ENCODE data around the gene CDK5. TPM values are rescaled to one million over a fixed set of nuclear protein-coding genes. Genes with fewer than 3 reads are reported as not detected.

The CDK5 gene
- total and polyA plus RNA-seq, 2 of the 13 experiments (the other 11 are each of a cell fraction or from before 2014, with no cell fraction given), result 16.4 to 21.3 TPM

GRCh38 chr7:151005566-151005965 lies 52.1 kb downstream of the CDK5 start (continued):
- no peak for TF ChIP-seq TFE3 (CRISPR knock-in tag; IDR thresholded peaks at IDR 0.05)
- no peak for TF ChIP-seq RFXAP (CRISPR knock-in tag; IDR thresholded peaks at IDR 0.05; ENCODE audit: borderline replicate concordance)
- TF ChIP-seq, protein P1, sequence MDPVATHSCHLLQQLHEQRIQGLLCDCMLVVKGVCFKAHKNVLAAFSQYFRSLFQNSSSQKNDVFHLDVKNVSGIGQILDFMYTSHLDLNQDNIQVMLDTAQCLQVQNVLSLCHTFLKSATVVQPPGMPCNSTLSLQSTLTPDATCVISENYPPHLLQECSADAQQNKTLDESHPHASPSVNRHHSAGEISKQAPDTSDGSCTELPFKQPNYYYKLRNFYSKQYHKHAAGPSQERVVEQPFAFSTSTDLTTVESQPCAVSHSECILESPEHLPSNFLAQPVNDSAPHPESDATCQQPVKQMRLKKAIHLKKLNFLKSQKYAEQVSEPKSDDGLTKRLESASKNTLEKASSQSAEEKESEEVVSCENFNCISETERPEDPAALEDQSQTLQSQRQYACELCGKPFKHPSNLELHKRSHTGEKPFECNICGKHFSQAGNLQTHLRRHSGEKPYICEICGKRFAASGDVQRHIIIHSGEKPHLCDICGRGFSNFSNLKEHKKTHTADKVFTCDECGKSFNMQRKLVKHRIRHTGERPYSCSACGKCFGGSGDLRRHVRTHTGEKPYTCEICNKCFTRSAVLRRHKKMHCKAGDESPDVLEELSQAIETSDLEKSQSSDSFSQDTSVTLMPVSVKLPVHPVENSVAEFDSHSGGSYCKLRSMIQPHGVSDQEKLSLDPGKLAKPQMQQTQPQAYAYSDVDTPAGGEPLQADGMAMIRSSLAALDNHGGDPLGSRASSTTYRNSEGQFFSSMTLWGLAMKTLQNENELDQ (CRISPR knock-in tag; IDR thresholded peaks at IDR 0.05; ENCODE audit: borderline replicate concordance), result no peak
- no peak for TF ChIP-seq ZNF253 (CRISPR knock-in tag; IDR thresholded peaks at IDR 0.05; ENCODE audit: borderline replicate concordance)
- no peak for TF ChIP-seq STAT5B (CRISPR knock-in tag; IDR thresholded peaks at IDR 0.05)
- no peak for TF ChIP-seq SALL2 (CRISPR knock-in tag; IDR thresholded peaks at IDR 0.05)
- TF ChIP-seq CC2D1A (CRISPR knock-in tag; IDR thresholded peaks at IDR 0.05), result no peak
- TF ChIP-seq NFKB2 (CRISPR knock-in tag; IDR thresholded peaks at IDR 0.05; ENCODE audit: borderline replicate concordance), result no peak
- TF ChIP-seq ZNF512 (CRISPR knock-in tag; IDR thresholded peaks at IDR 0.05), result no peak
- no peak for TF ChIP-seq NFAT5 (CRISPR knock-in tag; IDR thresholded peaks at IDR 0.05)
- no peak for TF ChIP-seq FOXJ3 (CRISPR knock-in tag; IDR thresholded peaks at IDR 0.05; ENCODE audit: borderline replicate concordance)
- TF ChIP-seq TSC22D2 (CRISPR knock-in tag; IDR thresholded peaks at IDR 0.05; ENCODE audit: borderline replicate concordance), result no peak
- no peak for TF ChIP-seq BCL6 (CRISPR knock-in tag; IDR thresholded peaks at IDR 0.05)
- TF ChIP-seq RFX1 (IDR thresholded peaks at IDR 0.05), result no peak
- TF ChIP-seq FOXP1 (IDR thresholded peaks at IDR 0.05), result no peak
- TF ChIP-seq FOXP1 (CRISPR knock-in tag; IDR thresholded peaks at IDR 0.05), result no peak
- no peak for TF ChIP-seq ZNF331 (CRISPR knock-in tag; IDR thresholded peaks at IDR 0.05)
- no peak for TF ChIP-seq PTBP1 (IDR thresholded peaks at IDR 0.05; ENCODE audit: low read depth, low read length, poor library complexity, severe bottlenecking)
- no peak for TF ChIP-seq SRF (IDR thresholded peaks at IDR 0.05; ENCODE audit: low read depth, low read length)
- no peak for TF ChIP-seq EP300 (IDR thresholded peaks at IDR 0.05; ENCODE audit: low read depth in 2 of 2, low read length in 2 of 2)
- TF ChIP-seq EP300 (CRISPR knock-in tag; IDR thresholded peaks at IDR 0.05; ENCODE audit: borderline replicate concordance), result no peak
- no peak for TF ChIP-seq KLF13 (CRISPR knock-in tag; IDR thresholded peaks at IDR 0.05)
- TF ChIP-seq ONECUT2 (CRISPR knock-in tag; IDR thresholded peaks at IDR 0.05), result no peak

Data from HepG2 (cell line).